Omental fat pad (tissue), 4 donors: Measurements from ENCODE around the gene DENND1A. TPM values are rescaled to one million over a fixed set of nuclear protein-coding genes. Genes with fewer than 3 reads are reported as not detected.
"Not testable (repeated sequence)": the region's sequence is repeated elsewhere in the genome, so short reads cannot be mapped to it uniquely, and the experiment has no call there.

ENCODE experiments used
- ATAC-seq: fragments of 150-250 bp; one replicate; pipeline ENCODE4 v1.9.1; 2016; ENCODE audit warnings: mild to moderate bottlenecking, moderate library complexity; ENCODE audit not compliant: low FRiP score
- DNase-seq: peaks from one replicate; pipeline ENCODE4 v3.0.0-alpha.2; 2019; ENCODE audit warnings: low spot score
- total RNA-seq, 4 donors: library from RNA; depleted of rRNA; stranded (reverse); fragments of >200 nt; gene quantifications; one replicate each; pipeline ENCODE4 v1.1.0, GENCODE V29; 2016
- TF ChIP-seq, protein P1 (sequence below), 3 donors: fragments of 450-650 bp; IDR thresholded peaks; one replicate each; pipeline ENCODE4 v1.5.1; 2016 to 2017; ENCODE audit warnings: antibody characterized with exemption in 3 of 3, mild to moderate bottlenecking in 3 of 3, moderate library complexity in 2 of 3

The DENND1A gene
- total RNA-seq, 4 donors from 2014 or later, result 15.2 to 22.8 (median 20.7) TPM

DNA sequence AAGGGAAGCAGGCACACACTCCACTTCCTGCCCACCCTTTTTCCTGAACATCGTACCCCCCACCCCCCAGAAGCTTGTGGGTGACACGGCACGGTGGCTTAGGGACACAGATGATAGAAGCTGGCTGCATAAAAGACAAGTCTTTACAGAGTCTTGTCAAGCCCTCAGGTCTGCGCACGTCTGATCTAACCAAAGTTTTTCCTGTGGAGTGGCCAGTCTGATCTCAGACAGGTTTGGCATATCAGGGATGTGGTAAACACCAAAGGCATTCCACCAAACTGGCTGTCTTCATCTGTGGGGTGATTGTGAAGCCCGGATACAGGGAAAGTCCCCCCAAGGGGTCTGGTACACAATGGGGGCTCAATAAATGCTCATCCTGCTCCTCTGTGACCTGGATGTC is 523.9 kb downstream of the DENND1A start:
- TF ChIP-seq, protein P1, sequence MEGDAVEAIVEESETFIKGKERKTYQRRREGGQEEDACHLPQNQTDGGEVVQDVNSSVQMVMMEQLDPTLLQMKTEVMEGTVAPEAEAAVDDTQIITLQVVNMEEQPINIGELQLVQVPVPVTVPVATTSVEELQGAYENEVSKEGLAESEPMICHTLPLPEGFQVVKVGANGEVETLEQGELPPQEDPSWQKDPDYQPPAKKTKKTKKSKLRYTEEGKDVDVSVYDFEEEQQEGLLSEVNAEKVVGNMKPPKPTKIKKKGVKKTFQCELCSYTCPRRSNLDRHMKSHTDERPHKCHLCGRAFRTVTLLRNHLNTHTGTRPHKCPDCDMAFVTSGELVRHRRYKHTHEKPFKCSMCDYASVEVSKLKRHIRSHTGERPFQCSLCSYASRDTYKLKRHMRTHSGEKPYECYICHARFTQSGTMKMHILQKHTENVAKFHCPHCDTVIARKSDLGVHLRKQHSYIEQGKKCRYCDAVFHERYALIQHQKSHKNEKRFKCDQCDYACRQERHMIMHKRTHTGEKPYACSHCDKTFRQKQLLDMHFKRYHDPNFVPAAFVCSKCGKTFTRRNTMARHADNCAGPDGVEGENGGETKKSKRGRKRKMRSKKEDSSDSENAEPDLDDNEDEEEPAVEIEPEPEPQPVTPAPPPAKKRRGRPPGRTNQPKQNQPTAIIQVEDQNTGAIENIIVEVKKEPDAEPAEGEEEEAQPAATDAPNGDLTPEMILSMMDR (IDR thresholded peaks at IDR 0.05), result no peak
- no peak for DNase-seq

DNA sequence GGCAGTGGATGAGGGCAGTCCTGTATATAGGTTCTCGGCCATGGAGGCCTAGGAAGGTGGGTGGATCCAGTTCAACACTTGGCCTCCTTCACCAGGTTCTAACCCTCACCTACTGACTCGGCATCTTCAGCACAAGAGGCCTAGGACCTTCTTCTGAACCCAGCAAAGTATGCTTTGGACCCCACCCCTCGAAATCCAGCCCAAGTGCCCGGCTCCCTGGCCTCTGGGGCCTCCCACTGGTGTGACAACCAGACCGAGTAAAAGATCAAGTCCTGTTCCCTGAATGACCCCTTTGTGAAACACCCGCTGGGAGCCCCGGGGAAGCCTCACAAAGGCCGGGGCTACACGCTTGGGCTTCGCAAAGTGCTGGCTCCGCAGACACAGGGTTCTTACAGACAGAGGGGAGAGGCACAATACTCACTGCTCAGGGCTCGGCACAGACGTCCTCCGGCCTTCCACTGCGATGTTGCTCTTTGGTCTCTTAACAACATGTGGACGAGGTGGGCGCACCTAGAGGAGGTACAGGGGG is 526.9 kb downstream of the DENND1A start:
- DNase-seq, result no peak
- TF ChIP-seq, protein P1 (IDR thresholded peaks at IDR 0.05), result no peak
- peak; percentile 23 for ATAC-seq

More for the DNA sequence above, 523.9 kb downstream of the DENND1A start:
- ATAC-seq, result no peak

DNA sequence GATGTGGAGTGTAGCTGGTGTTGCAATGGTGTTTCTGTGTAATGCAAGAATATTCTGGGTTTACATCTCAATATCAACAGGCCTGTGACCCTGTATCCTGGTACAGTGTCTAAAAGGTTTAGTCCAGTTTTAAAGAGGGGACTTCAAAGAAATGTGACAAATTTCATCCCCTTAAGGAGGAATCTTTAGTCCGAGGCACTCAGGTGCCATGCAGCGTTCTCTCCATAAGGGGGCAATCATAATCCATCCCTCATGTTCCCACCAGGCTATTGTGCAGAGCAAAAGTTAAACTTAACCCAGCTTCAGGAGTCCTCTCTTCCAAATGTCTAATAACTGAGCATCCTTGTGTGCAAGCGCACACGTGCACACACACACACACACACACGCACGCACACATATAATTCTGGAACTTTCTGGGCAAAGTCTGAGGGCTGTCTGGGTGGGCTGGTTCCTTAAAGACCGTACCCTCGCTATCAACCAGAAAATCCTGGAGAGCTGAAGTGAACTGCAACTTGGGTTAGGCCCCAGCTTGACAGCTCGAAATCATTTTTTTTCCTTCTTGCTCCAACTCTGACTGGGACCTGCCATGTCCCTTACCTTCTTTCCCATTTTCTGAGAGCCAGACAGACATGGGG is 527.9 kb downstream of the DENND1A start:
- DNase-seq (no peak), ATAC-seq (peak; percentile 19)
- TF ChIP-seq, protein P1 (IDR thresholded peaks at IDR 0.05), result peak in 1 of 3 donors; percentile 12

DNA sequence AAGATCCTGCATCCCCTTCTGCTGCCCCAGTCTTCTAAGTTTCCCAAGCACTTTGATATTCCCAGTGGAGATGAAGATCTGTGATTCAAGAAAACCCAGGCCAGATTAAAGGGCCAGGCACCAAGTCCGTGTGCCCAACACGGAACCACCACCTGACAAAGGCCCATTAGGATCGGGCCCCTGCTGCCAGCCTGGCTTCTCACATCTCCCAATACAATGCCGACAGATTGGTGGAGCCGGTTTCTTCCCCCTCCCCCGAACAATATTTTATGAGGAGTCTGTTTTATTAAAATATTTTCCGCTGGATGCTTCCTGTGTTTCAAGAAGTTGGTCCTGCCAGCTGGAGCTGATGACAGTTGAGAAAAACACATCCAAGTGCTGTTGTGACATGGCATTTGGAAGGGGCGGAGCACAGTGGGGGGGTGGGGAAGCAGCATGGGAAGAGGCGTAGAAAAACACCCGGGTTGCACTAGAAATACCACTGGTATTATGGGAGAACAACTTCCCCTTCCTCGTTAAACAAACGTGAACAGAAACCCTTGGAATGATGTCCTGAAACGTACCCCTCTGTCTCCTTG is 528.9 kb downstream of the DENND1A start:
- no peak for ATAC-seq
- TF ChIP-seq, protein P1 (IDR thresholded peaks at IDR 0.05), result no peak
- no peak for DNase-seq

DNA sequence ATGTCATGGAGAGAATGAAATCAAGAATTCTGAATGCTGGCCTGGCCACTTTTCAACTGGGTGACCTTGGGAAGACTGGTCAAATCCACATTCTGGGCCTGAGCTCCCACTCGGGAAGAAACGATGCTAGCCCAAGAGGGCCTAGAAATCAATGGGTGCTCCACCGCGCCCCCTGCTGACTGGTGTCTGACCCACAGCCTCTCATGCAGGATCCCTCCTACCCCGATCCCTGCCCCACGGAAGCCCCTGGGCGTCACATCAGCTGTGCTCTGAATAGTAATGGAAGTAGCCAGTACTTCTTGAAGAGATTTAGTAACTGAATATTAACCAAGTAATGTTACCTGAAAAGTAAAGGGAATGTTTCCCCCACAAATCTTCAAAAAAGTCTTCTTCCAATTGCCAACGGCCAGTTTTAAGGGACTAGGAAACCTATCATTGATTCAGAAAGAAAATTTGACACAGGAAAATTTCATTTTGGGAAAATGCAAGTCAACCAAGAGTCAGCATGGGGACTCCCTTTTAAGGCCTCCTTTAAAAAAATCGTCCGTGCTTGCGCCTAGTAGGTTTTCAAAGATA is 530.0 kb downstream of the DENND1A start:
- no peak for ATAC-seq

DNA sequence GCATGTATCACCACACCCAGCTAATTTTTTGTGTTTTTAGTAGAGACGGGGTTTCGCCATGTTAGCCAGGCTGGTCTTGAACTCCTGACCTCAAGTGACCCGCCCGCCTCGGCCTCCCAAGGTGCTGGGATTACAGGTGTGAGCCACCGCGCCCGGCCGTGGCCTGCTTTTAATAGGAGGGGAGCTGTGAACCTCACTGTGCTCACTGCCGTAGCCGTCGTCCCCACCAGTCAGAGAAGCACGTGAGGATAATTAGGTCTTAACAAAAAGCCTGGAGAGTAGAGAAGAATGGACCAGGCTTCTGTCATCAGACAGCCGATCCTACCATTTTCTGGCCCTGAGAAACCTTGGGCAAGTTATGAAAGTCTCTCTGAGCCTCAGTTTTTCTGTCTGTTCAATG is 531.0 kb downstream of the DENND1A start:
- not testable (repeated sequence) for DNase-seq, ATAC-seq

More for the DNA sequence above, 530.0 kb downstream of the DENND1A start:
- TF ChIP-seq, protein P1 (IDR thresholded peaks at IDR 0.05), result no peak
- DNase-seq, result no peak

DNA sequence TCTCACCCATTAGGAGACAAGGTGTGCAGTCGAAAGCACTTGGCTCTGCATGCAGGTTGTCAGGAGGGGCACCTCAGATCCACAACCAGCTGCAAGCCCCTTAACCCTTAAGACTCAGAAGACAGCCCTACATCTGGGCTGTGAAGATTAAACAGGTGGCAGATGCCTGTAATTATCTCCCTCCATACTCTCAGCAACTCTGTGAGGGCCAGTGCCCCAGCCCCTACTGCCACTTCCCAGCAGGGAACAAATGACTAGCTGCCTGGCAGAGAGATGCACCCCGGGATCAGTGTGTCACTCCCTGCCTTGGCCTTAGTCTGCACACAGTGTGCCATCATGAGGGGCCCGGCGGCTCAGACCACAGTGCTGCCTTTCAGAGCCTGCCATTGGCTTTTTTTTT is 532.0 kb downstream of the DENND1A start:
- no peak for DNase-seq
- ATAC-seq, result no peak

More for the DNA sequence above, 532.0 kb downstream of the DENND1A start:
- TF ChIP-seq, protein P1 (IDR thresholded peaks at IDR 0.05), result no peak
